ENCODE measurements around the gene HYAL3. TPM values are rescaled to one million over a fixed set of nuclear protein-coding genes. Genes with fewer than 3 reads are reported as not detected.

HYAL3 gene
- total and polyA plus RNA-seq, 2 of the 13 experiments (the other 11 are each of a cell fraction or from before 2014, with no cell fraction given) = 5.5 to 10.4 TPM

DNA sequence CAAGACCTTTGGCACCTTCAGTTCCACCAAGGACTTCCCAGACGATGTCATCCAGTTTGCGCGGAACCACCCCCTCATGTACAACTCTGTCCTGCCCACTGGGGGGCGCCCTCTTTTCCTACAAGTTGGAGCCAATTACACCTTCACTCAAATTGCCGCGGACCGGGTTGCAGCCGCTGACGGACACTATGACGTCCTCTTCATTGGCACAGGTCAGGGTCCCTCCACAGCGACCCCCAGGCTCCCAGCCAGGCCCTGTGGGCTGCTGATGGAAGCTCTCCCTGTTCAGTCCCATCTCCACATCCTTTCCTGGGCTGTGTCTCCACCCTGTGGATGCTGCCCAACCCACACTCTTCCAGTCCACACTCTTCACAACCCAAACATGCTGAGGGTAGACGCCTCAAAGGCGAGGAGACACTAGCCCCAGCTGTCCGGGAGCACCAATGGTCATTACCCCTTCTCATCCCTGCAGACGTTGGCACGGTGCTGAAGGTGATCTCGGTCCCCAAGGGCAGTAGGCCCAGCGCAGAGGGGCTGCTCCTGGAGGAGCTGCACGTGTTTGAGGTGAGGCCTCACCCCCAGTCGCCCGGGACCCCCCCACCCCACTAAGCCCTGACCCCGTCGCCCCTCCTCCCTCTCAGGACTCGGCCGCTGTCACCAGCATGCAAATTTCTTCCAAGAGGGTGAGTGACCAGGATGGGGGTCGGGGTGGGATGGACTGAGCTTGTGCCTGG, 24.7 kb downstream of the HYAL3 start (continued):
- TF ChIP-seq, protein P1, sequence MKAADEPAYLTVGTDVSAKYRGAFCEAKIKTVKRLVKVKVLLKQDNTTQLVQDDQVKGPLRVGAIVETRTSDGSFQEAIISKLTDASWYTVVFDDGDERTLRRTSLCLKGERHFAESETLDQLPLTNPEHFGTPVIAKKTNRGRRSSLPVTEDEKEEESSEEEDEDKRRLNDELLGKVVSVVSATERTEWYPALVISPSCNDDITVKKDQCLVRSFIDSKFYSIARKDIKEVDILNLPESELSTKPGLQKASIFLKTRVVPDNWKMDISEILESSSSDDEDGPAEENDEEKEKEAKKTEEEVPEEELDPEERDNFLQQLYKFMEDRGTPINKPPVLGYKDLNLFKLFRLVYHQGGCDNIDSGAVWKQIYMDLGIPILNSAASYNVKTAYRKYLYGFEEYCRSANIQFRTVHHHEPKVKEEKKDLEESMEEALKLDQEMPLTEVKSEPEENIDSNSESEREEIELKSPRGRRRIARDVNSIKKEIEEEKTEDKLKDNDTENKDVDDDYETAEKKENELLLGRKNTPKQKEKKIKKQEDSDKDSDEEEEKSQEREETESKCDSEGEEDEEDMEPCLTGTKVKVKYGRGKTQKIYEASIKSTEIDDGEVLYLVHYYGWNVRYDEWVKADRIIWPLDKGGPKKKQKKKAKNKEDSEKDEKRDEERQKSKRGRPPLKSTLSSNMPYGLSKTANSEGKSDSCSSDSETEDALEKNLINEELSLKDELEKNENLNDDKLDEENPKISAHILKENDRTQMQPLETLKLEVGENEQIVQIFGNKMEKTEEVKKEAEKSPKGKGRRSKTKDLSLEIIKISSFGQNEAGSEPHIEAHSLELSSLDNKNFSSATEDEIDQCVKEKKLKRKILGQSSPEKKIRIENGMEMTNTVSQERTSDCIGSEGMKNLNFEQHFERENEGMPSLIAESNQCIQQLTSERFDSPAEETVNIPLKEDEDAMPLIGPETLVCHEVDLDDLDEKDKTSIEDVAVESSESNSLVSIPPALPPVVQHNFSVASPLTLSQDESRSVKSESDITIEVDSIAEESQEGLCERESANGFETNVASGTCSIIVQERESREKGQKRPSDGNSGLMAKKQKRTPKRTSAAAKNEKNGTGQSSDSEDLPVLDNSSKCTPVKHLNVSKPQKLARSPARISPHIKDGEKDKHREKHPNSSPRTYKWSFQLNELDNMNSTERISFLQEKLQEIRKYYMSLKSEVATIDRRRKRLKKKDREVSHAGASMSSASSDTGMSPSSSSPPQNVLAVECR (CRISPR knock-in tag; IDR thresholded peaks at IDR 0.05; ENCODE audit: borderline replicate concordance) = 0 out of 2 replicates have a peak, but pooled peaks have one; percentile 12
- TF ChIP-seq LCORL (IDR thresholded peaks at IDR 0.05) = no peak
- TF ChIP-seq LCORL (CRISPR knock-in tag; IDR thresholded peaks at IDR 0.05) = no peak
- TF ChIP-seq ZNF460 (CRISPR knock-in tag; IDR thresholded peaks at IDR 0.05; ENCODE audit: borderline replicate concordance) = no peak
- TF ChIP-seq HIVEP1 (CRISPR knock-in tag; IDR thresholded peaks at IDR 0.05) = 0 out of 2 replicates have a peak, but pooled peaks have one; percentile 37
- TF ChIP-seq ZNF629 (CRISPR knock-in tag; conservative IDR thresholded peaks at IDR 0.05) = no peak
- TF ChIP-seq FOSL2 (CRISPR knock-in tag; IDR thresholded peaks at IDR 0.05) = no peak
- TF ChIP-seq GATAD2A (CRISPR knock-in tag; IDR thresholded peaks at IDR 0.05) = no peak
- TF ChIP-seq HOXA9 (CRISPR knock-in tag; IDR thresholded peaks at IDR 0.05; ENCODE audit: borderline replicate concordance) = no peak
- no peak for TF ChIP-seq ELF4 (CRISPR knock-in tag; IDR thresholded peaks at IDR 0.05; ENCODE audit: borderline replicate concordance)
- TF ChIP-seq ZNF839 (CRISPR knock-in tag; IDR thresholded peaks at IDR 0.05; ENCODE audit: borderline replicate concordance) = no peak
- TF ChIP-seq MTF2 (CRISPR knock-in tag; IDR thresholded peaks at IDR 0.05; ENCODE audit: borderline replicate concordance) = no peak
- no peak for TF ChIP-seq ZZZ3 (CRISPR knock-in tag; IDR thresholded peaks at IDR 0.05; ENCODE audit: borderline replicate concordance)
- TF ChIP-seq, protein P2, sequence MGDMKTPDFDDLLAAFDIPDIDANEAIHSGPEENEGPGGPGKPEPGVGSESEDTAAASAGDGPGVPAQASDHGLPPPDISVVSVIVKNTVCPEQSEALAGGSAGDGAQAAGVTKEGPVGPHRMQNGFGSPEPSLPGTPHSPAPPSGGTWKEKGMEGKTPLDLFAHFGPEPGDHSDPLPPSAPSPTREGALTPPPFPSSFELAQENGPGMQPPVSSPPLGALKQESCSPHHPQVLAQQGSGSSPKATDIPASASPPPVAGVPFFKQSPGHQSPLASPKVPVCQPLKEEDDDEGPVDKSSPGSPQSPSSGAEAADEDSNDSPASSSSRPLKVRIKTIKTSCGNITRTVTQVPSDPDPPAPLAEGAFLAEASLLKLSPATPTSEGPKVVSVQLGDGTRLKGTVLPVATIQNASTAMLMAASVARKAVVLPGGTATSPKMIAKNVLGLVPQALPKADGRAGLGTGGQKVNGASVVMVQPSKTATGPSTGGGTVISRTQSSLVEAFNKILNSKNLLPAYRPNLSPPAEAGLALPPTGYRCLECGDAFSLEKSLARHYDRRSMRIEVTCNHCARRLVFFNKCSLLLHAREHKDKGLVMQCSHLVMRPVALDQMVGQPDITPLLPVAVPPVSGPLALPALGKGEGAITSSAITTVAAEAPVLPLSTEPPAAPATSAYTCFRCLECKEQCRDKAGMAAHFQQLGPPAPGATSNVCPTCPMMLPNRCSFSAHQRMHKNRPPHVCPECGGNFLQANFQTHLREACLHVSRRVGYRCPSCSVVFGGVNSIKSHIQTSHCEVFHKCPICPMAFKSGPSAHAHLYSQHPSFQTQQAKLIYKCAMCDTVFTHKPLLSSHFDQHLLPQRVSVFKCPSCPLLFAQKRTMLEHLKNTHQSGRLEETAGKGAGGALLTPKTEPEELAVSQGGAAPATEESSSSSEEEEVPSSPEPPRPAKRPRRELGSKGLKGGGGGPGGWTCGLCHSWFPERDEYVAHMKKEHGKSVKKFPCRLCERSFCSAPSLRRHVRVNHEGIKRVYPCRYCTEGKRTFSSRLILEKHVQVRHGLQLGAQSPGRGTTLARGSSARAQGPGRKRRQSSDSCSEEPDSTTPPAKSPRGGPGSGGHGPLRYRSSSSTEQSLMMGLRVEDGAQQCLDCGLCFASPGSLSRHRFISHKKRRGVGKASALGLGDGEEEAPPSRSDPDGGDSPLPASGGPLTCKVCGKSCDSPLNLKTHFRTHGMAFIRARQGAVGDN (CRISPR knock-in tag; IDR thresholded peaks at IDR 0.05) = peak; percentile 42
- no peak for TF ChIP-seq MED1 (CRISPR knock-in tag; IDR thresholded peaks at IDR 0.05)
- TF ChIP-seq POLR2AphosphoS5 (IDR thresholded peaks at IDR 0.05; ENCODE audit: low read depth, low read length) = no peak; the same call in 1 of the 2 replicates
- 0 out of 2 replicates have a peak, but pooled peaks have one; percentile 3 for TF ChIP-seq HNRNPL (IDR thresholded peaks at IDR 0.05; ENCODE audit: low read depth, low read length)
- no peak for TF ChIP-seq ZNF619 (CRISPR knock-in tag; IDR thresholded peaks at IDR 0.05)
- no peak for TF ChIP-seq ZSCAN29 (CRISPR knock-in tag; conservative IDR thresholded peaks at IDR 0.05)
- peak; percentile 72 for TF ChIP-seq ATF7 (IDR thresholded peaks at IDR 0.05)
- no peak for TF ChIP-seq ATF7 (CRISPR knock-in tag; IDR thresholded peaks at IDR 0.05)
- TF ChIP-seq, protein P3, sequence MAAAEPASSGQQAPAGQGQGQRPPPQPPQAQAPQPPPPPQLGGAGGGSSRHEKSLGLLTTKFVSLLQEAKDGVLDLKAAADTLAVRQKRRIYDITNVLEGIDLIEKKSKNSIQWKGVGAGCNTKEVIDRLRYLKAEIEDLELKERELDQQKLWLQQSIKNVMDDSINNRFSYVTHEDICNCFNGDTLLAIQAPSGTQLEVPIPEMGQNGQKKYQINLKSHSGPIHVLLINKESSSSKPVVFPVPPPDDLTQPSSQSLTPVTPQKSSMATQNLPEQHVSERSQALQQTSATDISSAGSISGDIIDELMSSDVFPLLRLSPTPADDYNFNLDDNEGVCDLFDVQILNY (CRISPR knock-in tag; conservative IDR thresholded peaks at IDR 0.05) = no peak
- TF ChIP-seq ZNF772 (CRISPR knock-in tag; IDR thresholded peaks at IDR 0.05) = no peak
